Measurements from ENCODE around the gene MR1.

The MR1 gene

DNA sequence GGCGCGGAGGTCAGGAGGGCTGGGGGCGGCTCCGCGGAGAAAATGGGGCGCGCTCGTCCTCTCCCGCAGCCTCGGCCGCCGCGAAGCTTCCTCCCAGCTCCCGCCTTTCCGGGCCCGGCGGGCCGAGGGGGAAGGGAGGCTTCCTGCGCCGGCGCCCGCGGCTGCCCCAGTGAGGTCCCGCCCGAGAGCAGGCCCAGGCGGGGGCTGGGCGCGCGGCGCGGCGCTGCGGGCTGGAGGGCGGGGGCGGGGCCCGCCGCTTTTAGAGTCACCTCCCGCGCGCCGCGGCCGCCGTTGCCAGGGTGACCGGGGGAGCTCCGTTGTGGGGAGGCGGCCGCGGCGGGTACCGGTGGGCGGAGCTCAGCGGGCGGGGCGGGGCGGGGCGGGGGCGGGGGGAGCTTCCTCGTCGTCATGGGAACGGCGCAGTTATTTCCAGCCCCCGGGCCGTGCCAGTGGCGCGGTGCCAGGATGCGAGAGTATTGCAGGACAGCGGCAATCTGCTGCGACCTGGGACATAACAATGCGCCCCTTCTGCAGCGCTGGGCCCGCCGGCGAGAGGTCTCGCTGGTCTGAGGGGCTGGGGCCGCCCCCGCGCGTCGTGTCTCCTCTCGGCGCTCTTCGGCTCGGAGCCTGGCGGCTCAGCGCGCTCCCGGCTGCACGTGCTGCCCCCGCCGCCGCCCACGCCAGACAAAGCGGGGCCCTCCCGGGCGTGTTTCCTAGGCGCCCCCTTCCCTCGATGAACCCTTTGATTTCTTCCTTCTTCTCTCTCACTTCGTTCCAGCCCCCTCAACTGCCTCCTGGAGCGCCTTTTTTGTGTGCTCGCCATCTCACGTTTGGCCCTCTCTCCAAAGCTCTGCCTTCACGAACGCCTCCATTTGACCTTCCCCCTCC, 71.6 kb downstream of the MR1 start:
- H3K4me1 ChIP-seq (ENCODE audit: control insufficient read depth, insufficient read depth, low read length, poor library complexity, severe bottlenecking) = peaks cover 25% of the 10 kb centered on the region
- H3K27me3 ChIP-seq (replicated peaks; ENCODE audit: control insufficient read depth, insufficient read depth, low read length, poor library complexity, severe bottlenecking) = no peaks in the 10 kb centered on the region

DNA sequence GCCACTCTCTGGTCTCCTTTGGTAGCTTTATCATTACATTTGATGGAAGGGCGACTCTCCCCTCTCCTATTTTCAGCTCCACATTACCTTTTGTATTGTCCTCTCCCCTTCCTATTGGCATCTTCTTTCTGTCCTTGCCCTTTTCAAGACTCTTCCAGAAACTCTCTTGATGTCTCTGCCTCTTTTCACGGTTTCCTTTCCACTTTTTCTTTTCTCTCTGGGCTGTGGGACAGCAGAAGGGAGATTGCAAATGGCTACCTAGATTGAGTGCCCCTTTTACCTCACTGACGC, 72.2 kb downstream of the MR1 start:
- peak overlapping the region; percentile 54 for H3K27ac ChIP-seq (ENCODE audit: insufficient read depth, low read length, poor library complexity, severe bottlenecking)
- peaks cover 25% of the 10 kb centered on the region for H3K4me1 ChIP-seq (ENCODE audit: control insufficient read depth, insufficient read depth, low read length, poor library complexity, severe bottlenecking)
- no peaks in the 10 kb centered on the region for H3K36me3 ChIP-seq (ENCODE audit: control insufficient read depth, insufficient read depth, low read length)
- H3K27me3 ChIP-seq (replicated peaks; ENCODE audit: control insufficient read depth, insufficient read depth, low read length, poor library complexity, severe bottlenecking) = no peaks in the 10 kb centered on the region
- no peak for DNase-seq
- H3K9me3 ChIP-seq (ENCODE audit: control insufficient read depth, low read length) = no peaks in the 10 kb centered on the region
- peak overlapping the region; percentile 55 for H3K4me3 ChIP-seq (ENCODE audit: insufficient read depth, low read depth, low read length, poor library complexity, severe bottlenecking)

More for the DNA sequence above, 71.6 kb downstream of the MR1 start:
- Histone ChIP-seq H3K9me3 (ENCODE audit: control insufficient read depth, low read length) (no peaks in the 10 kb centered on the region), H3K4me3 (ENCODE audit: insufficient read depth, low read depth, low read length, poor library complexity, severe bottlenecking) (peak overlapping the region; percentile 70), H3K27ac (ENCODE audit: insufficient read depth, low read length, poor library complexity, severe bottlenecking) (peak overlapping the region; percentile 83), H3K36me3 (ENCODE audit: control insufficient read depth, insufficient read depth, low read length) (no peaks in the 10 kb centered on the region)
- peak; percentile 89 to 94 (median 92) for DNase-seq

DNA sequence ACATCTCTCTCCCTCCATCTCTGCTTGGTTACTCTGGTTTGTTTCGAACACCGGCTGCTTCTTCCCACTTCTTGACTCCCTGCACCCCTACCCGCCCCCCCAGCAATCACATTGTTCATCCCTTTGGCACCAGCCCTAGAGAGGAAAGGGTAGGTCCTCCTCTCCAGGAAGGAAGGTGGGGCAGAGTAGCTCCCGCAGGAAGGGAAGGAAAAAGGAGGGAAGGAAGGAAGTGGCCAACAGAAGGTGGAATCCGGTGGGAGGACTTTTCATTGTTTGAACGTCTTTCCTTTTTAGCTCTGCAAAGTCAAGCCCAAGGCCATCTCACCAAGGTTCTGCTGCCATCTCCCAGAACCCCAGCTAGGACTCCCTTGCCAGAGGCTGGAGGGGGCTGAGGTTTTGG, 72.7 kb downstream of the MR1 start:
- Histone ChIP-seq H3K4me3 (ENCODE audit: insufficient read depth, low read depth, low read length, poor library complexity, severe bottlenecking) (no peak overlapping the region), H3K9me3 (ENCODE audit: control insufficient read depth, low read length) (no peaks in the 10 kb centered on the region), H3K27me3 (replicated peaks; ENCODE audit: control insufficient read depth, insufficient read depth, low read length, poor library complexity, severe bottlenecking) (no peaks in the 10 kb centered on the region), H3K27ac (ENCODE audit: insufficient read depth, low read length, poor library complexity, severe bottlenecking) (no peak overlapping the region), H3K4me1 (ENCODE audit: control insufficient read depth, insufficient read depth, low read length, poor library complexity, severe bottlenecking) (peaks cover 25% of the 10 kb centered on the region), H3K36me3 (ENCODE audit: control insufficient read depth, insufficient read depth, low read length) (no peaks in the 10 kb centered on the region)
- no peak for DNase-seq

DNA sequence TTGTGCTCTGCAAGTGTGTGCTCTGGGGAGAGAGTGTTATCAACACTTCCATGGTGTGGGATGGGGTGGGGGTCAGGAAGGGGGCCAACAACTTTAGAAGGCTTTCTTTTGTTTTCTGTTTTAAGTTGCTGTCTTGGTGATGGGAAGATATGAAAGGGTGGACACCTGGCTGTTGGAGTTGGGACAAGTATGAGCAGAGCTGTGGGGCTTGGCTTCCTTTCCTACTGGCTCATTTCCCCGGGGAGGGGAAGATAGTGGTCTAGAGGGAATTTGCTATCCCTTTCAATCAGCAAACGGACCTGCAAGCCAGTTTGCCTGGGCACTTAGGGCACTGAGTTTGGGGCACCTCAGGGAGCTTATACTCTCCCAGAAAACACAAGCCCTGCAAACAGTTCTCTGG, 73.9 kb downstream of the MR1 start:
- no peak overlapping the region for H3K4me3 ChIP-seq (ENCODE audit: insufficient read depth, low read depth, low read length, poor library complexity, severe bottlenecking)
- peaks cover 25% of the 10 kb centered on the region for H3K4me1 ChIP-seq (ENCODE audit: control insufficient read depth, insufficient read depth, low read length, poor library complexity, severe bottlenecking)
- H3K27me3 ChIP-seq (replicated peaks; ENCODE audit: control insufficient read depth, insufficient read depth, low read length, poor library complexity, severe bottlenecking) = no peaks in the 10 kb centered on the region
- H3K36me3 ChIP-seq (ENCODE audit: control insufficient read depth, insufficient read depth, low read length) = no peaks in the 10 kb centered on the region
- no peaks in the 10 kb centered on the region for H3K9me3 ChIP-seq (ENCODE audit: control insufficient read depth, low read length)
- no peak for DNase-seq
- no peak overlapping the region for H3K27ac ChIP-seq (ENCODE audit: insufficient read depth, low read length, poor library complexity, severe bottlenecking)

DNA sequence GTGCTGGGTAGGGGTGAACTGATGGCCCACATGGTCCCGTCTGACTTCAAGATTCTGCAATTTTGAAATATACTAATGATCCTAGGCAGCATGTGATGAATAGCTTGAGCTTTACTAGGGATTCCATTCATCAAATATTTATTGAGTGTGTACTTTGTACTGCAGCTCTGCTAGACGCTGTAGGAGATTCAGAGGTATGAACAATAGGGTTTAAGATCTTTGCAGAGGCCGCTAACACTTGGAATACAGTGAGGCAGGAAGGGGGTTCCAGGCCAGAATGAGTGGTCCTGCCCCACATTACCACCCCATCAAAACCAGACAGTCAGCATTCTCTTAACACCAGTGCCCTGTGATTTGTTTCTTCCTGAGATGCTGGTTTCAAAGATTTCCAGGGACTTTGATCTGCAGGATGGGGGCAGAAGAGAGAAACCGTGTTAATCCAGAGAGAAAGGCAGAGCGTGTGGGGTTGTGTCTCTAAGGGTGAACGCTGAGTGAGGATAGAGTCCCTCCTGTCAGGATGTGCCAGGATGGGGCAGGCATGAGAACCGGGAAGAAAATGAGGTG, 74.6 kb downstream of the MR1 start:
- Histone ChIP-seq H3K36me3 (ENCODE audit: control insufficient read depth, insufficient read depth, low read length) (no peaks in the 10 kb centered on the region), H3K27ac (ENCODE audit: insufficient read depth, low read length, poor library complexity, severe bottlenecking) (no peak overlapping the region), H3K27me3 (replicated peaks; ENCODE audit: control insufficient read depth, insufficient read depth, low read length, poor library complexity, severe bottlenecking) (no peaks in the 10 kb centered on the region), H3K9me3 (ENCODE audit: control insufficient read depth, low read length) (no peaks in the 10 kb centered on the region), H3K4me1 (ENCODE audit: control insufficient read depth, insufficient read depth, low read length, poor library complexity, severe bottlenecking) (peaks cover 25% of the 10 kb centered on the region), H3K4me3 (ENCODE audit: insufficient read depth, low read depth, low read length, poor library complexity, severe bottlenecking) (no peak overlapping the region)
- no peak for DNase-seq

DNA sequence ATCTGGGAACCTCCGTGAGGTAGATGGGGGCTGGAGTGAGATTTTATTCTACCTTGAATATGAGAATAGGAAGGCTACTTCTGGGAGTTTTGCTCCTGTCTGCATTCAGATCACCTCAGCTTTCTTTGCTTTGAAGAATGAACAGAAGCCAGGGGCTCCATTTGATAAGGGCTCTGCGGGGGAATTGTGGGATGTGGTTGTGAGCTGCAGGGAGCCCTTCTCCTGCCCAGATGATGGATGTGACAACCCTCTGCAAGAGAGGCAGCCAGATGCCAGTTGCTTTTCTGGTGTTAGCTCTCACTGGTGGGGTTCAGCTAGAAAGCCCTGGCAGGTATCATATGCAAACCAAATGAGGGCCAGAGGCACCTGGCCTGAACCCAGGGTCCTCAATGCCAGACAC, 76.2 kb downstream of the MR1 start:
- Histone ChIP-seq H3K36me3 (ENCODE audit: control insufficient read depth, insufficient read depth, low read length) (no peaks in the 10 kb centered on the region), H3K4me1 (ENCODE audit: control insufficient read depth, insufficient read depth, low read length, poor library complexity, severe bottlenecking) (peaks cover 13% of the 10 kb centered on the region), H3K4me3 (ENCODE audit: insufficient read depth, low read depth, low read length, poor library complexity, severe bottlenecking) (no peak overlapping the region), H3K27me3 (replicated peaks; ENCODE audit: control insufficient read depth, insufficient read depth, low read length, poor library complexity, severe bottlenecking) (no peaks in the 10 kb centered on the region), H3K27ac (ENCODE audit: insufficient read depth, low read length, poor library complexity, severe bottlenecking) (no peak overlapping the region), H3K9me3 (ENCODE audit: control insufficient read depth, low read length) (no peaks in the 10 kb centered on the region)
- DNase-seq = no peak
